HEK293 (cell line): ENCODE measurements around the gene ADGRD2.

ENCODE experiments used
- CTCF ChIP-seq: fragments of 450-650 bp; formaldehyde crosslinking; IDR thresholded peaks from 2 replicates; pipeline ENCODE4 v1.5.1; 2016; ENCODE audit warnings: missing biosample characterization, missing genetic modification characterization
- HOXD13 ChIP-seq: sonication (generic); formaldehyde crosslinking; IDR thresholded peaks from 2 replicates; pipeline ENCODE4 v1.8.0; 2022; ENCODE audit warnings: missing genetic modification reagents, borderline replicate concordance
- PRDM4 ChIP-seq: fragments of 450-650 bp; formaldehyde crosslinking; IDR thresholded peaks from 2 replicates; pipeline ENCODE4 v1.5.1; 2017; ENCODE audit warnings: missing biosample characterization, missing genetic modification characterization
- REPIN1 ChIP-seq: fragments of 450-650 bp; formaldehyde crosslinking; IDR thresholded peaks from 2 replicates; pipeline ENCODE4 v1.5.1; 2017; ENCODE audit warnings: missing biosample characterization, missing genetic modification characterization, low read depth
- SETDB1 ChIP-seq: IDR thresholded peaks from one replicate; pipeline ENCODE4 v1.6.1; 2017; ENCODE audit warnings: mild to moderate bottlenecking, low read length, moderate library complexity, mixed read lengths; ENCODE audit not compliant: insufficient read length
- YY1 ChIP-seq: fragments of 450-650 bp; formaldehyde crosslinking; IDR thresholded peaks from 2 replicates; pipeline ENCODE4 v1.5.1; 2018; ENCODE audit warnings: missing biosample characterization, missing genetic modification characterization
- ZBTB6 ChIP-seq: fragments of 450-650 bp; formaldehyde crosslinking; IDR thresholded peaks from 2 replicates; pipeline ENCODE4 v1.5.1; 2017; ENCODE audit warnings: missing biosample characterization, missing genetic modification characterization
- ZNF423 ChIP-seq: fragments of 450-650 bp; formaldehyde crosslinking; IDR thresholded peaks from 2 replicates; pipeline ENCODE4 v1.5.1; 2016; ENCODE audit warnings: missing biosample characterization, missing genetic modification characterization
- ZNF623 ChIP-seq: fragments of 450-650 bp; formaldehyde crosslinking; IDR thresholded peaks from 2 replicates; pipeline ENCODE4 v1.5.1; 2016; ENCODE audit warnings: missing biosample characterization, missing genetic modification characterization
- ZNF654 ChIP-seq: fragments of 450-650 bp; formaldehyde crosslinking; IDR thresholded peaks from 2 replicates; pipeline ENCODE4 v1.5.1; 2016; ENCODE audit warnings: low read depth, missing biosample characterization, missing genetic modification characterization
- ZNF692 ChIP-seq: fragments of 450-650 bp; formaldehyde crosslinking; IDR thresholded peaks from 2 replicates; pipeline ENCODE4 v1.5.1; 2016; ENCODE audit warnings: missing biosample characterization, missing genetic modification characterization
- ZNF791 ChIP-seq: fragments of 450-650 bp; formaldehyde crosslinking; IDR thresholded peaks from 2 replicates; pipeline ENCODE4 v1.5.1; 2016; ENCODE audit warnings: missing biosample characterization, missing genetic modification characterization
- ZSCAN18 ChIP-seq: fragments of 450-650 bp; formaldehyde crosslinking; IDR thresholded peaks from 2 replicates; pipeline ENCODE4 v1.5.1; 2016; ENCODE audit warnings: missing biosample characterization, missing genetic modification characterization

- peak; percentile 63 for TF ChIP-seq CTCF
- TF ChIP-seq SETDB1: no peak
- TF ChIP-seq ZNF791 (tag by site-specific recombination): no peak
- no peak for TF ChIP-seq ZSCAN18 (tag by site-specific recombination)
- TF ChIP-seq ZNF692: no peak
- no peak for TF ChIP-seq YY1 (tag by site-specific recombination)
- no peak for TF ChIP-seq ZNF623
- no peak for TF ChIP-seq PRDM4 (tag by site-specific recombination)
- peak; percentile 30; the same call in 1 of the 2 replicates for TF ChIP-seq ZNF654 (tag by site-specific recombination)
- no peak for TF ChIP-seq ZBTB6 (tag by site-specific recombination)
- no peak for TF ChIP-seq HOXD13 (CRISPR knock-in tag)
- TF ChIP-seq ZNF423 (tag by site-specific recombination): no peak
- no peak for TF ChIP-seq REPIN1
These were observed 30.4 kb downstream of the ADGRD2 start for GRCh38 chr9:124480621-124480981.
